ENCODE data around the gene SGCA. TPM values are rescaled to one million over a fixed set of nuclear protein-coding genes. Genes with fewer than 3 reads are reported as not detected.

The SGCA gene
- total RNA-seq, 1 donor from 2014 or later = 1.7 TPM

- H3K4me3 Mint-ChIP-seq = no peak overlapping the region
- POLR2A ChIA-PET = no interaction called here
- no peak for TF ChIP-seq CTCF (IDR thresholded peaks at IDR 0.05)
- H3K27ac Mint-ChIP-seq = no peak overlapping the region
- H3K9me3 Mint-ChIP-seq = no peaks in the 10 kb centered on the region
- intact Hi-C loops (cut with micrococcal nuclease) = no loop called here
- ATAC-seq (ENCODE audit: low read depth) = no peak
- CTCF ChIA-PET = interaction anchor here (0.9 to 2.2 kb wide), 2 partner anchors 18 to 56 kb away, joined by 4 to 7 read pairs; no protein-coding TSS in a partner anchor
- H3K27me3 Mint-ChIP-seq = peaks cover 4% of the 10 kb centered on the region
- peaks cover 2% of the 10 kb centered on the region for H3K4me1 Mint-ChIP-seq
- H3K36me3 Mint-ChIP-seq (ENCODE audit: low read depth) = no peaks in the 10 kb centered on the region
- no peak for DNase-seq
Observed at GRCh38 chr17:50218071-50218759, 52.4 kb downstream of the SGCA start.

GRCh38 chr17:50218771-50219315 lies 53.0 kb downstream of the SGCA start:
- intact Hi-C loops (cut with micrococcal nuclease) = no loop called here
- CTCF ChIA-PET = no interaction called here
- ATAC-seq (ENCODE audit: low read depth) = no peak
- no peak overlapping the region for H3K27ac Mint-ChIP-seq
- H3K9me3 Mint-ChIP-seq = no peaks in the 10 kb centered on the region
- H3K36me3 Mint-ChIP-seq (ENCODE audit: low read depth) = no peaks in the 10 kb centered on the region
- H3K4me1 Mint-ChIP-seq = no peaks in the 10 kb centered on the region
- POLR2A ChIA-PET = no interaction called here
- no peak for TF ChIP-seq CTCF (IDR thresholded peaks at IDR 0.05)
- H3K4me3 Mint-ChIP-seq = no peak overlapping the region
- DNase-seq = no peak
- H3K27me3 Mint-ChIP-seq = peaks cover 2% of the 10 kb centered on the region

GRCh38 chr17:50219342-50219741 lies 53.5 kb downstream of the SGCA start:
- ATAC-seq (ENCODE audit: low read depth) (no peak), DNase-seq (no peak)
- Mint-ChIP-seq H3K9me3 (peaks cover under 1% of the 10 kb centered on the region), H3K4me3 (no peak overlapping the region), H3K27me3 (peaks cover 2% of the 10 kb centered on the region), H3K27ac (no peak overlapping the region), H3K36me3 (ENCODE audit: low read depth) (no peaks in the 10 kb centered on the region), H3K4me1 (no peaks in the 10 kb centered on the region)
- TF ChIP-seq CTCF (IDR thresholded peaks at IDR 0.05) = no peak
- POLR2A ChIA-PET = no interaction called here
- intact Hi-C loops (cut with micrococcal nuclease) = no loop called here
- CTCF ChIA-PET = interaction anchor here (0.6 to 1.1 kb wide), 2 partner anchors 50 to 77 kb away, joined by 3 read pairs; no protein-coding TSS in a partner anchor

GRCh38 chr17:50219939-50220465 lies 54.2 kb downstream of the SGCA start:
- no peaks in the 10 kb centered on the region for H3K36me3 Mint-ChIP-seq (ENCODE audit: low read depth)
- POLR2A ChIA-PET = no interaction called here
- no peaks in the 10 kb centered on the region for H3K4me1 Mint-ChIP-seq
- peaks cover 3% of the 10 kb centered on the region for H3K9me3 Mint-ChIP-seq
- ATAC-seq (ENCODE audit: low read depth) (no peak), DNase-seq (no peak)
- no peak overlapping the region for H3K27ac Mint-ChIP-seq
- H3K27me3 Mint-ChIP-seq = peaks cover 2% of the 10 kb centered on the region
- no peak for TF ChIP-seq CTCF (IDR thresholded peaks at IDR 0.05)
- intact Hi-C loops (cut with micrococcal nuclease) = no loop called here
- H3K4me3 Mint-ChIP-seq = no peak overlapping the region
- CTCF ChIA-PET = interaction anchor here (0.6 to 1.1 kb wide), 3 partner anchors 14 to 76 kb away, joined by 3 read pairs; no protein-coding TSS in a partner anchor

GRCh38 chr17:50220811-50221210 lies 55.0 kb downstream of the SGCA start:
- DNase-seq (no peak), ATAC-seq (ENCODE audit: low read depth) (no peak)
- Mint-ChIP-seq H3K9me3 (peaks cover 8% of the 10 kb centered on the region), H3K4me1 (no peaks in the 10 kb centered on the region), H3K27ac (no peak overlapping the region), H3K4me3 (no peak overlapping the region), H3K36me3 (ENCODE audit: low read depth) (no peaks in the 10 kb centered on the region), H3K27me3 (peaks cover 2% of the 10 kb centered on the region)
- TF ChIP-seq CTCF (IDR thresholded peaks at IDR 0.05) = no peak
- intact Hi-C loops (cut with micrococcal nuclease) = no loop called here
- POLR2A ChIA-PET = no interaction called here
- CTCF ChIA-PET = interaction anchor here (1.1 kb wide), 1 partner anchor 75 kb away, joined by 3 read pairs; no protein-coding TSS in a partner anchor

Measured in activated B cell treated with CpG ODN at 0.5 μM for 24 hours (primary cell).